HG03064 (cell line): ENCODE results near the gene CARMIL1.
A peak's percentile ranks its signal among the peaks of the same experiment; 100 is the strongest.

Experiments
- ATAC-seq: cut with Tn5 transposase; IDR thresholded peaks from one replicate; pipeline ENCODE4 v1.9.1; 2021; ENCODE audit warnings: low read depth; ENCODE audit not compliant: unreplicated experiment

CARMIL1 gene

DNA sequence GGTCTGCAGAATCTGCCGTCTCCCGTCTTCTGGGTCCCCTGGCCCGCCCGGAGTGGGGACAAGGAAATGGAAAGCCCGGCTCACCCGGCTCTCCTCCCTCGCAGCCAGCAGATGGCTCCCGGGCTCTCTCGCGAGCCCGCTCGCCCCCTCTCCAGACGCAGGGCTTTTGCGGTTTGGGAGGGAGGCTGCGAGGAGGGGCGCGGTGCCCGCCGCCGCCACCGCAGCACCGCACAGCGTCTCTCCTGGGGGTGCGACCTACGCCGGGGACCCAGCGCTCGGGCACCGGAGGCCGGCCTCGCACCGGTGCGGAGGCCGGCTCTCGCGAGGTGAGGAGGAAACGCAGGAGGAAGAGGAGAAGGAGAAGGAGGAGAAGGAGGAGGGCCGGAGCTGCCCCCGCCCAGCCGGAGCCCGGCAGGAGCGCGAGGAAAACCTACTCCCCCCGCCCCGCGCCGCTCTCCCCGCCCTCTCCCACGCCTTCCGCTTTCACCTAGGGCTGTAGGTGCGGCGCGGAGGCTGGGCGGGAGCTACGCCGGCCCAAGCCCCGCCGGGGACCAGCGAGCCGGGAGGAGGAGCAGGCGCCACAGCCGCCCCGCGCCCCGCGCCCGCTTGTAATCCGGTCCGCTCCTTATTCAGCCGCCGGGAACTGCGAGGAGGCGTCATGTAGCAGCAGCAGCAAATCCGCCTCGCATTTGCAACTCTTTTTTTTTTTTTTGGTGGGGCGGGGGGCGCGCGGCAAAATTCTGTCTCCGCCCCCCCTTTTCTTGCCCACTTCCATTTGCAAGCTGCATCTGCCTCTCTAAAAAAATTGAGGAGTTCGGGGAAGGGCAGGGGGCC is at the start of gene CARMIL1:
CARMIL1 (plus strand) TSS at position 461 of the 834 bp plus-strand sequence. CDS start 422 bp downstream, outside the sequence.
- peak; percentile 73 for ATAC-seq

DNA sequence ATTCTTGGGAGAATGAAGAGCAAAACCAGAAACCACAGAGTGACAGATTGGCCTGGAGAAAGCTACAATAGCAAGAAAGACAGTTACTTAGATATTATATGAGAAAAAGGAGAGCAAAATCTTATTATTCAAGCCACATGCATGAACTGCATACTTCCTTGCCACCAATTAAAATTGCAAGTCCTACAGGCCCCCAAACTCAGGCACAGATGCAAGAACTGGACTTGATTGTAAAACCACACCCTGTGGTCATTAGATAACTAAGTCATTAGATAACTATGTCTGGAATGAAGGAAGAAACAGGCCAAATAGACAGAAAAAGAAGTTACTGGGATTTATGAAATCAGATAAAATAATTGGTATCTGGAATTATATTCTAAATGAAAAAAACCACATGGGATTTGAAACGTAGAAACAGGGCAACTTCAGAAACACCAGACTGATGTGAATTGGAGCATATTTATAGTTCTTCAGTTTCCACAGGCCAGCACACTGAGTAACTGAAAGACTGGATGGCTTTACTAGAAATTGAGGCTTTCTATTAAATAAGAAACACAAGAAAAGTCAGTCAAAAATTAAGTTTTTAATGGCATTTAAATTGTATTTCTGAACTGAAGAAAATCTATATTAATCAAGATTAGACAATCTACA is 49.4 kb upstream of the CARMIL1 start:
- no peak for ATAC-seq

DNA sequence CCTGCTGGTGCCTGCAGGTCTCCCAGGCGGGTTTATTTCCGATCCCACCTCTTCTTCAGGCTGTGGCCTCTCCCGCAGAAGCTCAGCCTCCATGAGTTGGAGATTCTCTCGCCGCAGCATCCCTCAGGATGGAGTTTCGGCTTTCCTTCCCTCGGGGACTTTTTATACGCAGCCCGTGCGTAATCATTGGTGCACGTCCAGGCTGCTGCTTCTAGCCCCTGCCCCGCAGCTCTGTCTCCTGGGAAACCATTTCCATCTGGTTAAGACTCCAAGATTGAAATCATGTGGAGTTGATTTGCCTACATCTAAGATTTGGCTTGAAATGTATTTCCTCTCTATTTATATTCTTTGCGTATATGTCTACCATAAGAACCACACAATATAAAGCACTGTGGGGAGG is 46.7 kb upstream of the CARMIL1 start:
- ATAC-seq: no peak

DNA sequence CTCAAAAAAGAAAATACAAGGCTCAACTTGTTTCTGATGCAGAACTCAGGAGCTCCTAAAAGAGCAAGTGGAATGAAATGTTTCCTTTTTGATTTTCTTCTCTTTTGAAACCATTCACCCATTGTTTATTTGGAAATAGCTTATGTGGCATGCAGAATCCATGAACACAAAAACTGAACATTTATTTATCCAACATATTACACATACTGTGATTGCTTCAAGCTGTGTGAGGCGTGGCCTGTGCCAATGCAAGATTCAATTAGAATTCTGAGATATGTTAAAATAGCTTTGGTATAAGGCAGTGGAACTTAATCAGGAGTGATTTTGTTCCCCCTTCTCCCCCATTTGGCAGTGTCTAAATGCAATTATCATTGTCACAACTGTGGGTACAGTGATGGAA is 45.9 kb upstream of the CARMIL1 start:
- no peak for ATAC-seq

GRCh38 chr6:25237579-25237978 is 41.6 kb upstream of the CARMIL1 start:
- no peak for ATAC-seq

- no peak for ATAC-seq
Measured at GRCh38 chr6:25239059-25239458, 40.1 kb upstream of the CARMIL1 start.

DNA sequence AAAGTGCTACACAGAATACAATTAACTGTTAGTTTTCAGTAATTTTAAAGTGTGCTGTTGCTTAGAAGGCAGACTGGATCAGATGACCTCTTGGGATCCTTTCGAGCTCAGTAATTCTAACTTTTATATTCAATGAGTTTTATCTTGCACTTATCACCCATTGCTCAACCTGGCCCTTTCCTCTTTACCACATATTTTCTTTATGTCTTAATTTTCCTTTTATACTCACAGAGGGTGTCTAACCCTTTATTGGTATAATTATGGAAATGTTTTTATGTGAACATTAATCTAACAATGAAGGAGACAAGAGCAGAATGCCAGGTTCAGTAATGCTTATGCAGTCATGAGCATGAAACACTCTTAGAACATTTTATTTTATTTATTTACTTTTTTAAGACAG is 39.7 kb upstream of the CARMIL1 start:
- ATAC-seq: no peak

GRCh38 chr6:25242567-25242966 is 36.6 kb upstream of the CARMIL1 start:
- ATAC-seq: no peak

DNA sequence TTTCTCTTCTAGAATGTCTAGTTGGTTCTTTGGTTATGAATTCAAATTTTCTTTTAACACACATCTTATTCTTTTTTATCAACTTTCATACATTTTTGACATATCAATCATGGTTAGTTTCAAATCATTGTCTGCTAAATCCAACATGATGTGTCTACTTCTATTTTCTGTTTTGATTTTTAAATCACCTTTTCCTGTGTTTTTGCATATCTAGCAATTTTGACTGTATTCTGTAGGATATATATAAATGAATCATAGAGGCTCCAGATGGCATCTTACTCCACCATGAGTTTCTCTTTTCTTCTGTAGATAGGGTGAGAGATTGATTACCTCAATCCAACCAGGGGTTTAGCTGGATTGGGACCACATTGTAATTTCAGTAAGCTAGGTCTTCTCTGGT is 34.3 kb upstream of the CARMIL1 start:
- ATAC-seq: no peak

DNA sequence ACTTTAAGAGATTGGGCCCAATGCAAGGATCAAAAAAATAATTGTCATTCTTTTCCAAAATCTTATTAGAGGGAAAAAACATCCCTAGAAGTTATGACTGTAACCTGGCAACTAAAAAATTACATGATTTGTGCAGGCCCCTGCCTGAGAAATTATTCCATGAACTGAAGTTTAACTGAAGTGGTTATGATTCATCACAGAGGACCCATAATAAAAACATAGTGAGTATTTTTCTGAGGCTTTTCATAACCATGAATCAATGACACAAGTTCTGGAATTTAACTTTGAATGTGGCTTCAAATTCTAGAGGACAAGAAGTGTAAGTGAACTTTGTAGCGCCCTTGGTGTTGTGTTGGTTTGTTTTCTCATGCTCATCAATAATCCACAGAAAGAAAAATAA is 31.1 kb upstream of the CARMIL1 start:
- no peak for ATAC-seq

- no peak for ATAC-seq
Measured at GRCh38 chr6:25249133-25249532, 30.0 kb upstream of the CARMIL1 start.

- ATAC-seq: peak; percentile 65
Measured at GRCh38 chr6:25250878-25251277, 28.3 kb upstream of the CARMIL1 start.

DNA sequence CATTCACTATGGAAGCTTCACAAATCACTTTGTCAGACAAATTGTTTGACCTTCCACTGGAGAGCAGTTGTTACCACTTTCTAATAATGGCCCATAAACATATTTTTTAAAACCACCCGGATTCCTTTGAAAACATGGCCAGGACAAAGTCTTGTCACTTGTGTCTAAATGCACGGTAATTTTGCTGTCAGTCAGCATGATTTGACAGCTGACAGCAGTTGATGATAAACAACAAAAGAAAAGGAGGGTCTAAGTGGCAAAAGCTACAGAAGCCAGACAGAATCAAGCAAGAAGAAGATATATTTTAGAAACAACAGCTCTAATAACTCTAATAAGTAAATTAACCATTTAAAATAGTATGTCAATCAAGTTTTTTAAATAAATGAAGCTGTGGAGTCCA is 27.7 kb upstream of the CARMIL1 start:
- ATAC-seq: no peak

DNA sequence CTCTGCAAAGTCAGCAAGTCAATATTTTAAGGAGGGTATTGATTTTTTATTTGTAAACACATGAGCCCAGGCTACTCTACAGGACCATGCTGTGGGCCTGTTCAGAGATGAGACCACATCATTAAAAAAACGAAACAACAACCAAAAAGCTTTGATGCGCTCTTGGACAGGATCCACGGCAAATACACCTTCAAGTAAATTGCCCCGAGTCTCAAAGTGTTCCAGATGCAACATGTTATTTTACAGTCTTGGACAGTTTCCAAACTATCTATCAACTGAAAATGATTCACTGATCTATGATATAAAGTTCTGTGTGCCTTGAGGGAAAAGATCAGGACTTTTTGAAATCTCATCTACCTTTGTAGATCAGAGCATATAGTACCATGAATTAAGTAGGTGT is 25.8 kb upstream of the CARMIL1 start:
- no peak for ATAC-seq

DNA sequence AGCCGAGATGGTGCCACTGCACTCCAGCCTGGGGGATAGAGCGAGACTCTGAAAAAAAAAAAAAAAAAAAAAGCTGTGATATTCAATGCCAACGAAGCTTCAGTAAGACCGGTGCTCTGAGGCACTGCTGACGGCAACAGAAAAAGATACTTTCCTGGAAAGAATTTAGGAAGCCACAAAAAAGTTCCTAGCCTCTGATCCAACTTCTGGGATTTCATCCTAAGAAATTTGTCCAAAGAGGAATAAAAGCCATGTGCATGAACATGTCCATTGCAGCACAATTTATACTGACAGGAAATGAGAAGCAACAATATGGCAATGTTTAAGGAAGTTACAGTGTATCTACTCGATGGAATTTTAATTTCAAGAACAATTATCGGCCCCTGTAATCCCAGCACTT is 24.5 kb upstream of the CARMIL1 start:
- ATAC-seq: no peak

DNA sequence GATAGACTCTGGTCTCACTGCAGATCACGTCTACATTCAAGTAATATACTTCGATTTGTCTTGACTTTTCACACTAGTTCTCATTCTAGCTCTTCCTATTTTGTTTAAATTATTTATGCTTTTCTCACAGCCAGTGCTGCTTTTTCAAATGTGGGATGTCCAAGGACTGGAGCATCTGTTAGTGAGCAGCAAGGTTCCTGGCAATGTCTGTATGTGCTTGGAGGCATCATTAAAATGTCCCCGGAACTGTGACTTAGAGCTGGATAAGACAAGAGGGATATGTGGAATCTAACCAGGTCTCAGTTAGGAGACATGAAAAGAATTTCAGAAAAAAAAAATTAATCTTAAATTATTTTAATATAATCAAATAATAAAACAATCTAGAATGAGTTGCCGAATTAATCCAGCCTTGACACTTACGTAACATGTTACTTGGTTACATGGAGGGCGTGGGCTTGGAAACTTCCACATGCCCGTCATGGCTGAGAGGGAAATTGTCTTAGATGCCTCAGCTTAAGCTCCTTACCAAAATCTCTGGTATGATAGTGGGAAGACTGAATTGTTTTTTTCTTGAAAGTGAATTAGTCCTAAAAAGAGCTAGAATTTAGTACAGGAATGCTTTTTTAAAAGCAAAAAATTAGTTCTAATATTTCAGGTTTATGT is 21.4 kb upstream of the CARMIL1 start:
- no peak for ATAC-seq

DNA sequence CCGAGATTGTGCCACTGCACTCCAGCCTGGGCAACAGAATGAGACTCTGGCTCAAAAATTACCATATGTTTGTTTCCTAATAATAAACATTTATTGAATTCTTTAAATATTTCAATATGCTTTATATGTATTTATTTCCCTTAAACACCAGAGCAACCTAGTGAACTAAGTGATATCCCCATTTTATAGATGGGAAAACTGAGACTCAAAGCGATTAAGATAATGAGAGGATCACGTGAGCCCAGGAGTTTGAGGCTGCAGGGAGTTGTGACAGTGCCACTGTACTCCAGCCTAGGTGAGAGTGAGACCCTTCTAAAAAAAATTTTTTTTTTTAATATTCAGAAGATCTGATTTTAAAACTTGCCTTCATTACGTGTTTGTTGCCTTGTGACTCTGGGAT is 19.4 kb upstream of the CARMIL1 start:
- ATAC-seq: no peak

DNA sequence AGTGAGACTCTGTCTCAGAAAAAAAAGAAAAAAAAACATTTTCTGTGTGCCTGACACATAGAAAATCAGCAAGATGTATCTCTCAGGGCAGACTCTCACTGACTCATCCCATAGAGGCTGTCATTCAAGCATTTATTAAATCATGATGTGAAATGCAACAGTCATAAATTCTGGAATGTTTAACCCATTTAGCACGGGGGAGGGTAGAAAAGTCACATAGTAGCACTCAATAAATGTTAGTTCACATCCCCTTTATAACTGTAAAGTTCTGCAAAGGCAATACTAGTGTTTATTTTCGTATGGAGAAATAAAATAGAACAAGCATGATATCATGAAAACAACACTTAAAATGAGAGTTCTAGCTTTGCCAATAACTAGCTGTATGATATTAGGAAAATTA is 15.5 kb upstream of the CARMIL1 start:
- ATAC-seq: no peak

DNA sequence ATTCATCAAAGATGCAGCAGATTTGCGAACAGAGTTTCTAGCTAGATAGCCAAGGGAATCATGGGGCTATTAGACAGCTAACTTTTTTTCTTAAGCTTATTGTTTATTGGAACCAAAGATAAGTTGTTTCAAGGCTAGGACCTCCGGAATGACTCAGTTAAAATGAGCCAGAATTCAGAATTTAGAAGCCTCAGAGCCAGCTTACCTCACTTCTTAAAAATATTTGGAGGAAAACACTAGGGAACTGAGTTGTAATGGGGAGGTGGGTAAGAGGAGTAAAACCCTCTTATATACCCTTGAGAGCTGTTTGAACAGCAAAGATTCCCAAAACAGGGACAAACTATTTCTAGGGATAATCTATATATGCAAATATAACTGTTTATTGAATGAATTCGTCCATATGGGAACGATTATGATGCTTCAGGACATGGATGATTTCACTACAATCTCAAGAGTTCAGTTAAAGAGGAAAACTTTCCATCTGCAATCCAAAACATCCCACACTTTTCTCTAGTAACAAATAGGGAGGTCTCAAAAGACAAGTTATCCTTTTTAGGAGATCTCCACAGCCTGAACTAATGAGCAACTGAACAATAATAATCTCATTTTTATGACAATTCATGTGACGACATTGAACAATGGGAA is 12.6 kb upstream of the CARMIL1 start:
- no peak for ATAC-seq

DNA sequence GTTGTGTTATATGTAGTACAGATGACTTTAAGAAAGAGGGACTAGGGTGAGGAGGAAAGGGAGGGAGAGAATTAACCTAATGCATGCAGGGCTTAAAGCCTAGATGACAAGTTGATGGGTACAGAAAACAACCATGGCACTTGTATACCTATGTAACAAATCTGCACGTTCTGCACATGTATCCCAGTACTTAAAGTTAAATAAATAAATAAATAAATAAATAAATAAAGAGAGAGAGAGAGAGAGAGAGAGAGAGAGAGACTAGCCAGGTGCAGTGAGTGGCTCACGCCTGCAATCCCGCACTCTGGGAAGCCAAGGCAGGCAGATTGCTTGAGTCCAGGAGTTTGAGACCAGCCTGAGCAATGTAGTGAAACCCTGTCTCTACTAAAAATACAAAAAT is 11.5 kb upstream of the CARMIL1 start:
- no peak for ATAC-seq

DNA sequence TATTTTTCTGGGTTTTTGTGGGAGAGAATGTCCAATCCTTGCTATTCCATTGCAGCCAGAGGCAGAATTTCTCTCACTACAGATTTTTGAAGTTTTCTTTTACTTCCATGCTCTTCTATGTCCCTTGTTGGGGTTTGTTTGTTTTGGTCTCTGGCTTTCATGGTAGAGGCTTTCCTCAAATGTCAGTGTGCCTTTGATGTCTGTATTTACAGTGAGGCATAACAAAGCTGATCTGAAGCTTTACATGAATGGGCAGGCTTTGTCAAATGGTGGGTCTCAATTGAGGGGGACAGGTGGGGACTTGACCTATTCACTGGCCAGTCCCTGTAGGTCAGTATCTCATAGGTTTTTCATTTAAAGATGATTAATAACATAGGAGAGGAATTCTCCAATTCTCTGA is 8.6 kb upstream of the CARMIL1 start:
- ATAC-seq: no peak
